Measurements from ENCODE around the gene DHX8. TPM values are rescaled to one million over a fixed set of nuclear protein-coding genes. Genes with fewer than 3 reads are reported as not detected.

Gene DHX8
- total and polyA plus RNA-seq, 2 donors from 2014 or later: 28.7 to 53.9 TPM

DNA sequence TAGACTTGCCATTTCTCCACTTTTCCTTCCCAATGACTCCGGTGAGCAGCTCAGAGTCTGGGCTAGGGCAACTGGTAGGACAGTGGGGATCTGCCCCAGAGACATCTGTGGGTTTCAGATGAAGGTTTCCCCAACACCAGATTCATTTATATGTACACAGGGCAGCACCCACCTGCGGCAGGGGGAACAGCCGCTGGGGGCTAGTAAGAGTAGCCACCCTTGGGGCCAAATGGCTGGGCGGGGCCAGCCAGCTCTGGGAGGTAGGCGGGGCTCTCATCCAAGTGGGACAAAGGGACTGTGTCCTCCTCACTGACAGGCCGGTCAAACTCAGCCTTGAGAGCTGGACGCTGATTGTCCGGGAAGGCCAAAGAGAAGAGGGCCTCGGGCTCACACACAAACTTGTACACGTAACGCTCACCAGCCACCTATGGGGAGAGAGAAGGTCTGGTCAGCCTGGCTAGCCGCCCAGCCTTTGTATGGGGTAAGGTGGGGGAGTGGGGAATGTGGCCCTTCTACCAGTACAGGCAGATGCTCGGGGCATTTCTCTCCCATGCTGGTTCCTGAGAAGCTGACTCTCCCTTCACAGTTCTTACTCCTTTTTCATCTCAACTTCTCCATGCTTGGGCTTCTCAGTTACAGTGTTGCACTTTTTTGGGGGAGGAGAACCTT is 44.7 kb downstream of the DHX8 start:
- Histone ChIP-seq H3K27me3 (ENCODE audit: control insufficient read depth, insufficient read depth, low read length) (no peaks in the 10 kb centered on the region), H3K4me3 (ENCODE audit: low read length in 3 of 3) (no peak overlapping the region), H3K4me1 (ENCODE audit: control insufficient read depth in 2 of 3, insufficient read depth in 2 of 3, low read depth in 1 of 3, low read length in 3 of 3) (peaks cover 3 to 10% (median 7%) of the 10 kb centered on the region in 3 donors), H3K36me3 (ENCODE audit: control insufficient read depth in 2 of 3, insufficient read depth in 3 of 3, low read length in 3 of 3) (peaks cover 5 to 24% (median 14%) of the 10 kb centered on the region in 3 donors), H3K9me3 (ENCODE audit: control insufficient read depth in 2 of 3, insufficient read depth in 1 of 3, low read length in 3 of 3) (no peaks in the 10 kb centered on the region), H3K9ac (ENCODE audit: low read length in 3 of 3) (no peak overlapping the region), H3K27ac (ENCODE audit: low read depth in 2 of 2, low read length in 2 of 2) (no peak overlapping the region)
- DNase-seq (peak in 4 of 5 donors; percentile 43 to 63 (median 48)), FAIRE-seq (no peak)
- intact Hi-C loops (cut with DNase I): no loop called here
- TF ChIP-seq, protein P1, sequence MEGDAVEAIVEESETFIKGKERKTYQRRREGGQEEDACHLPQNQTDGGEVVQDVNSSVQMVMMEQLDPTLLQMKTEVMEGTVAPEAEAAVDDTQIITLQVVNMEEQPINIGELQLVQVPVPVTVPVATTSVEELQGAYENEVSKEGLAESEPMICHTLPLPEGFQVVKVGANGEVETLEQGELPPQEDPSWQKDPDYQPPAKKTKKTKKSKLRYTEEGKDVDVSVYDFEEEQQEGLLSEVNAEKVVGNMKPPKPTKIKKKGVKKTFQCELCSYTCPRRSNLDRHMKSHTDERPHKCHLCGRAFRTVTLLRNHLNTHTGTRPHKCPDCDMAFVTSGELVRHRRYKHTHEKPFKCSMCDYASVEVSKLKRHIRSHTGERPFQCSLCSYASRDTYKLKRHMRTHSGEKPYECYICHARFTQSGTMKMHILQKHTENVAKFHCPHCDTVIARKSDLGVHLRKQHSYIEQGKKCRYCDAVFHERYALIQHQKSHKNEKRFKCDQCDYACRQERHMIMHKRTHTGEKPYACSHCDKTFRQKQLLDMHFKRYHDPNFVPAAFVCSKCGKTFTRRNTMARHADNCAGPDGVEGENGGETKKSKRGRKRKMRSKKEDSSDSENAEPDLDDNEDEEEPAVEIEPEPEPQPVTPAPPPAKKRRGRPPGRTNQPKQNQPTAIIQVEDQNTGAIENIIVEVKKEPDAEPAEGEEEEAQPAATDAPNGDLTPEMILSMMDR (IDR thresholded peaks at IDR 0.05; ENCODE audit: borderline replicate concordance, extremely low read depth, insufficient read depth): no peak

DNA sequence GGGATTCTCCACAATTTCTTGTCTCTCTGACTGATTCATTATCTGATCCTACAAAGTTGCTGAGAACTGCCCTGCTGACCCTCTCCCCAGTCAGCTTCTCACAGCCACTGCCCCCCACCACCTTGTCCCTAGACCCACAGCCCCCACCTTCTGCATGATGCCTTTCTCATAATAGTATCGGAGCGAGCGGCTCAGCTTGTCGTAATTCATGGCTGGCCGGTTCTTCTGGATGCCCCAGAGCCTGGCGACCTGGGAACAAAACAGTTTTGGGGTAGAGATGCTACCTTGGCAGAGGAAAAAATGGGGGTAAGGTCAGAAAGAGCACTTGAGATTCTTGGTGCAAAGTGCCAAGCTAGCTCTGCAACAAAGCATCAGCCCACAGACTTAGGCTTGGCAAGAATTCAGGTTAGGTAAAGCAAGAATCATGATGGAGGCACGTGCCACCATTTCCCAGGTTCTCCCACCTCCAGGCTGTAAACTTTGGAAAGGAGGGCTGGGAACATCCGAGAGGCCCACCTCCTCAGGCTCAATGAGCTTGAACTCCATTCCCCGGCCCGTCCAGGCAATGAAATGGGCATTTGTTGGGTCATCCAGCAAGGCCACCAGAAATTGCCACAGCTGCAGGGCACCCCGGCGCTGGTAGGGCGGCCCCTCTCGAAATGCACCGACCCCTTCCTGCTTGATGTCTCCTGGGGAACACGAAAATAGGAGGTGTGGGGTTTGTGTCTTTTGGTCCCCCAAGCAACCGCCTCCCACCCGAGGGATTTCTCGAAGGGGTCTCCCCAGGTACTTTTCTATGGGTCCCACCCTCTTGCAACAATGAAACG is 45.4 kb downstream of the DHX8 start:
- Histone ChIP-seq H3K4me3 (ENCODE audit: low read length in 3 of 3) (no peak overlapping the region), H3K9me3 (ENCODE audit: control insufficient read depth in 2 of 3, insufficient read depth in 1 of 3, low read length in 3 of 3) (no peaks in the 10 kb centered on the region), H3K36me3 (ENCODE audit: control insufficient read depth in 2 of 3, insufficient read depth in 3 of 3, low read length in 3 of 3) (peaks cover 0 to 17% (median 7%) of the 10 kb centered on the region in 3 donors), H3K27ac (ENCODE audit: low read depth in 2 of 2, low read length in 2 of 2) (no peak overlapping the region), H3K27me3 (ENCODE audit: control insufficient read depth, insufficient read depth, low read length) (no peaks in the 10 kb centered on the region), H3K4me1 (ENCODE audit: control insufficient read depth in 2 of 3, insufficient read depth in 2 of 3, low read depth in 1 of 3, low read length in 3 of 3) (peaks cover 3 to 10% (median 7%) of the 10 kb centered on the region in 3 donors), H3K9ac (ENCODE audit: low read length in 3 of 3) (no peak overlapping the region)
- DNase-seq (no peak), FAIRE-seq (no peak)
- intact Hi-C loops (cut with DNase I): no loop called here
- TF ChIP-seq, protein P1 (IDR thresholded peaks at IDR 0.05; ENCODE audit: borderline replicate concordance, extremely low read depth, insufficient read depth): no peak

DNA sequence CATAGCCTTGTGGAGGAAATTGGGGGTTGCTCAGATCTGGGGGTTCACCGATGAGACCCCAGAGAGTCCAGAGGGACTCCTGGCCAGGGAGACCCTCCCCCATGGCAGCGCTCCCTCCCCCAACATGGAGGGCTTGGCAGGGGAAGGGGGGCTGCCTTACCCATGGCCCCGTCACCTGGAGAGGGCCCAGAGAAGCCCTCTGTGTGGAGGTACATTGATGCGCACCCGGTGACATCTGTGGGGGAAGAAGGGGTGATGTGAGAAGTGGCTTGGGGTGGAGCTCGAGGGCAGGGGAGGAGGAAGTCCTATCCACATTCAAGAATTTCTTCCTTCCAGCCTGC is 46.1 kb downstream of the DHX8 start:
- Histone ChIP-seq H3K36me3 (ENCODE audit: control insufficient read depth in 2 of 3, insufficient read depth in 3 of 3, low read length in 3 of 3) (peaks cover 0 to 10% (median 3%) of the 10 kb centered on the region in 3 donors), H3K4me3 (ENCODE audit: low read length in 3 of 3) (peak overlapping the region in 1 of 3 donors; percentile 46), H3K27ac (ENCODE audit: low read depth in 2 of 2, low read length in 2 of 2) (peak overlapping the region in 1 of 2 donors; percentile 68), H3K4me1 (ENCODE audit: control insufficient read depth in 2 of 3, insufficient read depth in 2 of 3, low read depth in 1 of 3, low read length in 3 of 3) (peaks cover 3 to 10% (median 7%) of the 10 kb centered on the region in 3 donors), H3K27me3 (ENCODE audit: control insufficient read depth, insufficient read depth, low read length) (no peaks in the 10 kb centered on the region), H3K9ac (ENCODE audit: low read length in 3 of 3) (peak overlapping the region in 1 of 3 donors; percentile 46), H3K9me3 (ENCODE audit: control insufficient read depth in 2 of 3, insufficient read depth in 1 of 3, low read length in 3 of 3) (no peaks in the 10 kb centered on the region)
- intact Hi-C loops (cut with DNase I): no loop called here
- DNase-seq: peak in 1 of 5 donors; percentile 79
- TF ChIP-seq, protein P1 (IDR thresholded peaks at IDR 0.05; ENCODE audit: borderline replicate concordance, extremely low read depth, insufficient read depth): no peak
- no peak for FAIRE-seq

All from kidney (tissue), 14 donors.